ENCODE data around the gene OR5K4. TPM values are rescaled to one million over a fixed set of nuclear protein-coding genes. Genes with fewer than 3 reads are reported as not detected.

The OR5K4 gene
- total RNA-seq, 1 donor from 2014 or later: not detected

Other genes starting within 250 kb of the OR5K4 start
- not detected in 2 replicates for gene OR5H1, start 223.1 kb upstream of the OR5K4 start, total RNA-seq
- gene OR5H14, start 206.4 kb upstream of the OR5K4 start, total RNA-seq: 0.02 TPM in 1 of 2 replicates, not detected in the other
- gene OR5H15, start 187.2 kb upstream of the OR5K4 start, total RNA-seq: not detected in 2 replicates
- not detected in 2 replicates for gene OR5H6, start 89.6 kb upstream of the OR5K4 start, total RNA-seq
- not detected in 2 replicates for gene OR5H2, start 71.3 kb upstream of the OR5K4 start, total RNA-seq
- gene OR5K3, start 36.8 kb downstream of the OR5K4 start, total RNA-seq: not detected in 2 replicates
- not detected in 2 replicates for gene OR5K1, start 109.3 kb downstream of the OR5K4 start, total RNA-seq
- not detected in 2 replicates for gene OR5K2, start 143.8 kb downstream of the OR5K4 start, total RNA-seq
- 133 and 140 TPM in 2 replicates for gene CLDND1, start 169.0 kb downstream of the OR5K4 start, total RNA-seq
- gene GPR15, start 178.1 kb downstream of the OR5K4 start, total RNA-seq: 3.7 and 4.5 TPM in 2 replicates
- gene CPOX, start 239.8 kb downstream of the OR5K4 start, total RNA-seq: 17.3 and 17.5 TPM in 2 replicates

Data from activated B cell treated with CpG ODN at 0.5 μM for 24 hours (primary cell).